H1 (cell line): ENCODE measurements around the gene MUSTN1. TPM values are rescaled to one million over a fixed set of nuclear protein-coding genes. Genes with fewer than 3 reads are reported as not detected.

Experiments
- CTCF ChIA-PET: fragments of 300-600 bp; sonication (Branson Sonifier 250); formaldehyde crosslinking; loops from one replicate; lab custom pipeline; 2021; ENCODE audit not compliant: partially characterized antibody; lab: Charles Lee
- POLR2A ChIA-PET: fragments of 300-600 bp; sonication (Branson Sonifier 250); formaldehyde crosslinking; loops from one replicate; lab custom pipeline; 2021; ENCODE audit warnings: inconsistent platforms; ENCODE audit not compliant: partially characterized antibody; lab: Charles Lee
- DNase-seq, 2 experiments: peaks; one replicate each; pipeline versions ENCODE4 v3.0.0 to v3.0.0-alpha.2; 2010 to 2022; ENCODE audit warnings: low spot score in 2 of 2, low read depth in 1 of 2, mixed read lengths in 1 of 2
- FAIRE-seq: peaks from 2 replicates; lab custom pipeline; 2011; peaks lifted over from hg19 to GRCh38; lab: Jason Lieb, UNC
- H2AFZ ChIP-seq: 2 replicates; pipeline ENCODE4 v1.8.1; 2012; ENCODE audit warnings: low read length, inconsistent platforms
- H2AK5ac ChIP-seq: 2 replicates; pipeline ENCODE4 v1.6.1; 2013; ENCODE audit warnings: low read depth, low read length
- H2BK120ac ChIP-seq: replicated peaks from 2 replicates; pipeline ENCODE3; 2013; ENCODE audit warnings: low read depth, low read length, inconsistent platforms
- H2BK12ac ChIP-seq: 2 replicates; pipeline ENCODE4 v1.6.1; 2013; ENCODE audit warnings: low read depth, low read length
- H2BK15ac ChIP-seq: 2 replicates; pipeline ENCODE4 v1.6.1; 2013; ENCODE audit warnings: low read length
- H2BK20ac ChIP-seq: 2 replicates; pipeline ENCODE4 v1.6.1; 2013; ENCODE audit warnings: low read length
- H2BK5ac ChIP-seq: 2 replicates; pipeline ENCODE4 v1.6.1; 2013; ENCODE audit warnings: low read depth, low read length
- H3K14ac ChIP-seq: 2 replicates; pipeline ENCODE4 v1.6.1; 2013; ENCODE audit warnings: inconsistent platforms; ENCODE audit not compliant: insufficient read length
- H3K18ac ChIP-seq: 2 replicates; pipeline ENCODE4 v1.6.1; 2013; ENCODE audit warnings: low read length; ENCODE audit errors: extremely low read depth
- H3K23ac ChIP-seq: 2 replicates; pipeline ENCODE4 v1.6.1; 2013; ENCODE audit warnings: inconsistent platforms; ENCODE audit not compliant: insufficient read length
- H3K23me2 ChIP-seq: 2 replicates; pipeline ENCODE4 v1.6.1; 2013; ENCODE audit warnings: low read depth, low read length
- H3K27ac ChIP-seq: 2 replicates; pipeline ENCODE4 v1.6.1; 2011; ENCODE audit warnings: low read depth, low read length, inconsistent platforms
- H3K27me3 ChIP-seq, 4 experiments: replicated peaks in 1 of 4; 1 replicate in 1 of 4; 2 replicates in 3 of 4; pipeline versions ENCODE4 v1.6.1 to v1.8.1; 2011 to 2013; ENCODE audit warnings: low read length in 3 of 4, mild to moderate bottlenecking in 3 of 4, inconsistent platforms in 2 of 4, mixed read lengths in 2 of 4, moderate library complexity in 1 of 4; ENCODE audit not compliant: control insufficient read depth in 3 of 4, insufficient read depth in 3 of 4; ENCODE audit errors: extremely low read depth in 1 of 4
- H3K36me3 ChIP-seq, 4 experiments: 2 replicates each; pipeline versions ENCODE4 v1.6.1 to v1.8.1; 2011 to 2013; ENCODE audit warnings: mild to moderate bottlenecking in 4 of 4, low read length in 3 of 4, moderate library complexity in 2 of 4, control low read depth in 1 of 4, inconsistent platforms in 1 of 4; ENCODE audit not compliant: insufficient read depth in 4 of 4, control insufficient read depth in 2 of 4
- H3K4ac ChIP-seq: replicated peaks from 2 replicates; pipeline ENCODE3; 2013; ENCODE audit warnings: low read length, low read depth, mixed read lengths, inconsistent platforms; ENCODE audit not compliant: insufficient read length
- H3K4me1 ChIP-seq, 4 experiments: replicated peaks in 1 of 4; 1 replicate in 1 of 4; 2 replicates in 3 of 4; pipeline versions ENCODE4 v1.6.1 to v1.8.1; 2011 to 2013; ENCODE audit warnings: low read length in 3 of 4, inconsistent platforms in 2 of 4, mixed read lengths in 1 of 4; ENCODE audit not compliant: insufficient read depth in 4 of 4, control insufficient read depth in 3 of 4
- H3K4me2 ChIP-seq, 2 experiments: 2 replicates each; pipeline versions ENCODE4 v1.6.1 to v1.8.1; 2011 to 2013; ENCODE audit warnings: low read depth in 2 of 2, low read length in 2 of 2, control low read depth in 1 of 2, inconsistent platforms in 1 of 2, mild to moderate bottlenecking in 1 of 2; ENCODE audit not compliant: insufficient read depth in 1 of 2
- H3K4me3 ChIP-seq, 4 experiments: fragments of 200-600, 300-600 bp in 1 of 4; sonication (generic), shearing (Covaris generic), sonication (Bioruptor Twin) in 1 of 4; 2 replicates each; pipeline versions ENCODE4 v1.5.1 to v1.8.1; 2011 to 2016; ENCODE audit warnings: low read length in 4 of 4, low read depth in 3 of 4, control low read depth in 2 of 4, inconsistent platforms in 2 of 4, mild to moderate bottlenecking in 2 of 4, mixed read lengths in 1 of 4, moderate library complexity in 1 of 4; ENCODE audit not compliant: insufficient read depth in 2 of 4; ENCODE audit errors: extremely low read depth in 1 of 4
- H3K56ac ChIP-seq: replicated peaks from 2 replicates; pipeline ENCODE3; 2013; ENCODE audit warnings: low read depth, mild to moderate bottlenecking, mixed read lengths, low read length, inconsistent platforms; ENCODE audit not compliant: insufficient read length
- H3K79me1 ChIP-seq: 2 replicates; pipeline ENCODE4 v1.6.1; 2013; ENCODE audit warnings: low read depth, low read length, control low read depth
- H3K79me2 ChIP-seq, 2 experiments: 2 replicates each; pipeline versions ENCODE4 v1.6.1 to v1.8.1; 2012 to 2013; ENCODE audit warnings: low read length in 2 of 2, mild to moderate bottlenecking in 2 of 2, inconsistent platforms in 1 of 2; ENCODE audit not compliant: insufficient read depth in 2 of 2, control insufficient read depth in 1 of 2
- H3K9ac ChIP-seq, 4 experiments: replicated peaks in 1 of 4; 1 replicate in 1 of 4; 2 replicates in 3 of 4; pipeline versions ENCODE4 v1.6.1 to v1.8.1; 2011 to 2013; ENCODE audit warnings: low read depth in 3 of 4, low read length in 3 of 4, control low read depth in 2 of 4, mild to moderate bottlenecking in 2 of 4, moderate library complexity in 2 of 4, inconsistent platforms in 1 of 4; ENCODE audit errors: extremely low read depth in 1 of 4
- H3K9me3 ChIP-seq, 2 experiments: 2 replicates each; pipeline versions ENCODE4 v1.6.1 to v1.8.1; 2012 to 2013; ENCODE audit warnings: mild to moderate bottlenecking in 2 of 2, moderate library complexity in 2 of 2, control low read depth in 1 of 2, inconsistent platforms in 1 of 2, low read depth in 1 of 2, low read length in 1 of 2, mixed read lengths in 1 of 2; ENCODE audit not compliant: insufficient read depth in 2 of 2
- H4K20me1 ChIP-seq, 2 experiments: replicated peaks in 1 of 2; 2 replicates each; pipeline versions ENCODE3 to v1.8.1; 2011 to 2013; ENCODE audit warnings: inconsistent platforms in 2 of 2, low read length in 2 of 2, mild to moderate bottlenecking in 1 of 2; ENCODE audit not compliant: insufficient read depth in 2 of 2, control insufficient read depth in 1 of 2
- H4K5ac ChIP-seq: 2 replicates; pipeline ENCODE4 v1.6.1; 2013; ENCODE audit warnings: low read length, low read depth, mixed read lengths, inconsistent platforms; ENCODE audit not compliant: insufficient read length
- H4K8ac ChIP-seq: 2 replicates; pipeline ENCODE4 v1.8.0; 2013; ENCODE audit warnings: mild to moderate bottlenecking, moderate library complexity, low read length, inconsistent platforms; ENCODE audit not compliant: insufficient read depth; ENCODE audit errors: extremely low read depth
- H4K91ac ChIP-seq: replicated peaks from 2 replicates; pipeline ENCODE3; 2013; ENCODE audit warnings: low read length, mixed read lengths, inconsistent platforms; ENCODE audit not compliant: insufficient read length
- ATF2 ChIP-seq: IDR thresholded peaks from 2 replicates; pipeline ENCODE4 v1.6.1; 2012; ENCODE audit warnings: low read length, inconsistent platforms
- CTCF ChIP-seq, 3 experiments: IDR thresholded peaks; 1 replicate in 2 of 3; 2 replicates in 1 of 3; pipeline versions ENCODE4 v1.5.1 to v1.6.1; 2011; ENCODE audit warnings: low read length in 3 of 3, mild to moderate bottlenecking in 3 of 3, inconsistent platforms in 2 of 3, low read depth in 1 of 3, moderate library complexity in 1 of 3; ENCODE audit not compliant: insufficient read depth in 1 of 3; ENCODE audit errors: control extremely low read depth in 1 of 3
- RAD21 ChIP-seq, 2 experiments: IDR thresholded peaks in 1 of 2; conservative IDR thresholded peaks in 1 of 2; 2 replicates each; pipeline ENCODE4 v1.6.1; 2011; ENCODE audit warnings: low read depth in 2 of 2, low read length in 2 of 2, improper control_type of control experiment in 1 of 2, inconsistent platforms in 1 of 2, mild to moderate bottlenecking in 1 of 2, moderate library complexity in 1 of 2
- RXRA ChIP-seq: IDR thresholded peaks from 2 replicates; pipeline ENCODE4 v1.6.1; 2011; ENCODE audit warnings: low read depth, mild to moderate bottlenecking, low read length, moderate library complexity; ENCODE audit not compliant: insufficient read depth
- WGBS, 2 experiments: shearing (Covaris generic) in 1 of 2; methylation state at CpG; one replicate each; pipeline versions ENCODE4 v1.1.6 to v1.1.7; 2013 to 2015; ENCODE audit warnings: low lambda C conversion rate in 2 of 2, mixed read lengths in 2 of 2, inconsistent platforms in 1 of 2, low coverage in 1 of 2, missing lambda C conversion rate in 1 of 2; ENCODE audit not compliant: insufficient replicate concordance in 2 of 2, insufficient coverage in 1 of 2, insufficient read length in 1 of 2; ENCODE audit errors: extremely low coverage in 1 of 2, missing lambda C conversion rate in 1 of 2; 5-methylcytosine and 5-hydroxymethylcytosine counted together
- polyA plus RNA-seq, 7 experiments: library from polyadenylated mRNA; depleted of rRNA in 3 of 7; stranded (reverse) in 5 of 7; unstranded in 2 of 7; fragments of >200 nt in 5 of 7; fragments of 200-250 nt in 2 of 7; gene quantifications; 1 replicate in 5 of 7; 2 replicates in 1 of 7; 4 replicates in 1 of 7; pipeline versions ENCODE4 v1.2.1 to v1.2.3, GENCODE V29; 2011 to 2013; ENCODE audit warnings: missing spikeins in 2 of 7, mixed read lengths in 2 of 7
- total RNA-seq: library from RNA; stranded (reverse); fragmentation: NEBNext Ultra II Directional; extraction: Animal tissue kit (Norgen Biotek cat#: 25700); gene quantifications from 2 replicates; pipeline ENCODE4 v1.2.1, GENCODE V29; 2021

Gene MUSTN1
- total and polyA plus RNA-seq, 2 of the 8 experiments (the other 6 are each of a cell fraction or from before 2014, with no cell fraction given): 1.1 to 2.4 TPM

GRCh38 chr3:52845691-52846431 lies 11.0 kb upstream of the MUSTN1 start:
- Histone ChIP-seq H3K27me3 (no peaks in the 10 kb centered on the region), H3K4me3 (no peak overlapping the region), H3K27ac (no peak overlapping the region), H2AFZ (no peak overlapping the region), H2BK15ac (no peak overlapping the region), H2BK12ac (no peak overlapping the region), H4K91ac (no peak overlapping the region), H4K20me1 (peaks cover 2 to 3% of the 10 kb centered on the region in 2 experiments), H2AK5ac (no peak overlapping the region), H3K79me2 (no peaks in the 10 kb centered on the region), H3K4ac (no peak overlapping the region)
- POLR2A ChIA-PET: interaction anchor here (1.1 kb wide), 1 partner anchor 350 kb away, joined by 3 read pairs; no protein-coding TSS in a partner anchor
- no peak for FAIRE-seq
- TF ChIP-seq ATF2: no peak
- no peak for TF ChIP-seq RXRA
- peak; percentile 15 to 30; a peak in 2 of 4 replicates for TF ChIP-seq RAD21 (IDR thresholded peaks at IDR 0.05 in 1 of 2, conservative IDR thresholded peaks at IDR 0.05 in 1 of 2; ENCODE audit: low read depth in 2 of 2, low read length in 2 of 2)
- peak; percentile 20 to 61 (median 40); a peak in 3 of 4 replicates for TF ChIP-seq CTCF (IDR thresholded peaks at IDR 0.05; ENCODE audit: control extremely low read depth in 1 of 3, insufficient read depth in 1 of 3, low read depth in 1 of 3, low read length in 3 of 3)
- TF ChIP-seq, all 59 proteins: peak for 2
- DNase-seq: peak in 1 of 2 experiments; percentile 79
- no peak overlapping the region for H3K18ac ChIP-seq
- H3K14ac ChIP-seq: no peak overlapping the region
- no peak overlapping the region for H3K4me2 ChIP-seq
- no peak overlapping the region for H2BK5ac ChIP-seq
- no peak overlapping the region for H2BK120ac ChIP-seq
- peaks cover 3 to 12% (median 10%) of the 10 kb centered on the region in 4 experiments; a peak in 7 of 8 replicates for H3K36me3 ChIP-seq
- H4K5ac ChIP-seq: no peak overlapping the region
- H3K23ac ChIP-seq: no peak overlapping the region
- CTCF ChIA-PET: interaction anchor here (0.6 to 4.2 kb wide), 22 partner anchors 10 to 277 kb away, joined by 3 to 46 read pairs (median 4); partner anchors contain the start of gene MUSTN1
- H4K8ac ChIP-seq: no peak overlapping the region; the same call in 1 of the 2 replicates
- H3K56ac ChIP-seq: no peak overlapping the region
- H3K23me2 ChIP-seq: no peaks in the 10 kb centered on the region
- H3K9ac ChIP-seq: no peak overlapping the region
- H3K4me1 ChIP-seq: no peaks in the 10 kb centered on the region
- WGBS, 2 experiments: 81% methylated on average over 6 of the region's 7 CpGs; no CpG with 5 or more reads in 1 of the 2 experiments
- H3K9me3 ChIP-seq: no peaks in the 10 kb centered on the region
- no peaks in the 10 kb centered on the region; the same call in 1 of the 2 replicates for H3K79me1 ChIP-seq
- H2BK20ac ChIP-seq: no peak overlapping the region
